GM12874 (cell line): ENCODE data around the gene ANKRD33.

Experiments
- TF ChIP-seq, protein P1 (sequence below): IDR thresholded peaks from 2 replicates; pipeline ENCODE4 v1.5.1; 2011; ENCODE audit warnings: low read depth, mild to moderate bottlenecking, control low read depth, low read length, moderate library complexity; ENCODE audit not compliant: insufficient read depth

The ANKRD33 gene

DNA sequence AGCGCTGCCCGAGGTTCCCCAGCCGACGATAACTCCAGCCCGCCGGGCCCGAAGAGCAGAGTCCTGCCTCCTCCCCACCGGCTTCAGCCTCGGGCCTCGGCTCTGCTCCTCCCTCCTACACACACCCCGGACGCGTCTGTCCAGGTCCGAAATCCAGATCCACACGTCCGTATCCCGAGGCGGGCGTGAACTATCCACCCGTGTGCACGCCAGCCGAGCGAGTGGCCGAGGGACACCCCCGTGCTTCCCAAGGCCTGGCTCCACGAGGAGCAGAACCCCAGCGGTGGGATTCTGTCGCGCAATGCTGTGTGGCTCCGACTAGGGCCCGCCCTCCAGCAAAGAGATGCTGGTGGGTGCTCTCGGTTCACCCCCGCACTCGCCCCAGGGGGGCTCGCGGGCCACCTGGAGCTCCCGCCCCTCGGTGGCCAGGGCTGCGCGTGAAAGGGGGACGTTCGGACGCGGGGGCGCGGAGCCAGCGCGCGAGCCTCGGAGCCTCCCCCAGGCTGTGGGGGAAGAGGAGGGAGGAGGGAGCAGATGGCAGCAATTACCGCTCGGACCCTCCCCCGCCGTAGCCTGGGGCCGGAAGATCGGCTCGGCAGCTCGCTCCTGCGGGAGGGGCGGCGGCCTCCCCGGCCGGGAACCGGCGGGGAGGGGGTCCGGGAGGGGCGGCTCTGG lies 18.9 kb upstream of the ANKRD33 start:
- TF ChIP-seq, protein P1, sequence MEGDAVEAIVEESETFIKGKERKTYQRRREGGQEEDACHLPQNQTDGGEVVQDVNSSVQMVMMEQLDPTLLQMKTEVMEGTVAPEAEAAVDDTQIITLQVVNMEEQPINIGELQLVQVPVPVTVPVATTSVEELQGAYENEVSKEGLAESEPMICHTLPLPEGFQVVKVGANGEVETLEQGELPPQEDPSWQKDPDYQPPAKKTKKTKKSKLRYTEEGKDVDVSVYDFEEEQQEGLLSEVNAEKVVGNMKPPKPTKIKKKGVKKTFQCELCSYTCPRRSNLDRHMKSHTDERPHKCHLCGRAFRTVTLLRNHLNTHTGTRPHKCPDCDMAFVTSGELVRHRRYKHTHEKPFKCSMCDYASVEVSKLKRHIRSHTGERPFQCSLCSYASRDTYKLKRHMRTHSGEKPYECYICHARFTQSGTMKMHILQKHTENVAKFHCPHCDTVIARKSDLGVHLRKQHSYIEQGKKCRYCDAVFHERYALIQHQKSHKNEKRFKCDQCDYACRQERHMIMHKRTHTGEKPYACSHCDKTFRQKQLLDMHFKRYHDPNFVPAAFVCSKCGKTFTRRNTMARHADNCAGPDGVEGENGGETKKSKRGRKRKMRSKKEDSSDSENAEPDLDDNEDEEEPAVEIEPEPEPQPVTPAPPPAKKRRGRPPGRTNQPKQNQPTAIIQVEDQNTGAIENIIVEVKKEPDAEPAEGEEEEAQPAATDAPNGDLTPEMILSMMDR: no peak

DNA sequence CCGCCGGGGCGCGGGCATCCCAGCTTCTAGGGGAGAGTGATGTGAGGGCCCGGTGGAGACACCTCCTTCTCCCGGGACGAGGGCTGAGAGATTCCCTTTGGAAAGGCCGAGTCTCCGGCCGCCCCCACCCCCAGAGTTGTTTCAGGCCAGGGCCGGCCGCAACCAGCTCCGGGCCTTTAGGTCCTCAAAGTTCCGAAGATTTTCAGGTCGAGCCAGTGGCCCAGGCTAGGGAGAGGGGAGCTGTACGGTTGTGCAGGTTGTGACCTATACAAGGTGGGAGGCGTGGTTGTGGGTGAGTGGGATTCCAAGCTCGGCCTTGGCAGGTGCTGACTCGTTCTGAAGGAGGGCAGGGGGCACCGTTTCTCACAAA lies 18.4 kb upstream of the ANKRD33 start:
- TF ChIP-seq, protein P1: no peak

DNA sequence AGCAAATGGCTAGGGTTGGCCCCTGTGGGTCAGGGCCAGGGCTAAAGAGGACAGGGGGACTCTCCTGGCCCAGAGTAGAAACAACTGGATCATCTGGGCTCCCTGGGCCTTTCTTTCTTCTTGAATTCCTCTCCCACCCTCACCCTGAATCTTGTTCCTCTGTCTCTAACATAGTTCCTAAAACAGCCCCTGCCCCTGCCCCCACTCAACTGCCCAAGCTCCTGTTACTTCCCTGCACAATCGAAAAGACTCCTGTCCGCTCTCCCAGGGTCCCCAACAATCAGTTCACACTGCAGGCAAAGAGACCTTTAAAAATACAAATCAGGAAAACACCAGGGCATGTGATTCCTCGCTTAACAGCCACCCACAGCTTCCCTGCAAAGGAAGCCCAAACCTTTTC lies 18.0 kb upstream of the ANKRD33 start:
- TF ChIP-seq, protein P1: no peak

DNA sequence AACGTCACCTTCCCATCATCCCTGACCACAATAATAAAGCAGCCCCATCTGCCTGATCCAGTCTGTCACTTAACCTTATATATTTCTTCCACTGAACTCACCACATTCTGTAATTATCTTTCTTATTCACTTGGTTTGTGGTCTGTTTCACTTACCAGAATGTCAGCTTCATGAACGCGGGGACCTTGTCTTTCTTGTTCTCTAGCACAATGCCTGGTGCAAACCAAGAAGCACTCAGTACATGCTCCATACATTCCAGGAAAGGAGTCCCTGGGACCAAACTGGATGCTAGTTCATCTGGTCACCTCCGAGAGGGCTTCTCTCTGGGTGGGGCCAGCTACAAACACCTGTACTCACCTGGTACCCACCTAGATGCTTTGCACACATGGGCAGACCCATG lies 17.4 kb upstream of the ANKRD33 start:
- TF ChIP-seq, protein P1: no peak

DNA sequence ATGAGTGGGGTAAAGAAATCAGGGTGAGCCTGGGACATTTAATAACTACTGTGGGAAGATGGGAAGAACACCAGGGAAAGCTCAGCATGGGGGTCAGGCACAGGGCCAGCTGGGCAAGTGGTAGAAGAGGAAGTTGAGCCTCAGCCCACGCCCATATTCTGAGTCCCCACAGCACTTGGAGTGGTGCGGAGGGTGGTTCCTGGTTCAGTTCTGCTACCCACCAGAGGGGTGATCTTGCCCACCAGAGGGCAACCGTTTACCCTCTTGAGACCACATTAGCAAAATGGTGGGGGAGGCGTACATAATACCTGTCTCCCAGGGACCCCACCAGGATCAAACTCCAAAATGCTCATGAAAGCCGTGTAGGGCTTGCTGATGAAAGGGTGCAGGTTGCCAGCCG lies 16.8 kb upstream of the ANKRD33 start:
- TF ChIP-seq, protein P1: no peak

DNA sequence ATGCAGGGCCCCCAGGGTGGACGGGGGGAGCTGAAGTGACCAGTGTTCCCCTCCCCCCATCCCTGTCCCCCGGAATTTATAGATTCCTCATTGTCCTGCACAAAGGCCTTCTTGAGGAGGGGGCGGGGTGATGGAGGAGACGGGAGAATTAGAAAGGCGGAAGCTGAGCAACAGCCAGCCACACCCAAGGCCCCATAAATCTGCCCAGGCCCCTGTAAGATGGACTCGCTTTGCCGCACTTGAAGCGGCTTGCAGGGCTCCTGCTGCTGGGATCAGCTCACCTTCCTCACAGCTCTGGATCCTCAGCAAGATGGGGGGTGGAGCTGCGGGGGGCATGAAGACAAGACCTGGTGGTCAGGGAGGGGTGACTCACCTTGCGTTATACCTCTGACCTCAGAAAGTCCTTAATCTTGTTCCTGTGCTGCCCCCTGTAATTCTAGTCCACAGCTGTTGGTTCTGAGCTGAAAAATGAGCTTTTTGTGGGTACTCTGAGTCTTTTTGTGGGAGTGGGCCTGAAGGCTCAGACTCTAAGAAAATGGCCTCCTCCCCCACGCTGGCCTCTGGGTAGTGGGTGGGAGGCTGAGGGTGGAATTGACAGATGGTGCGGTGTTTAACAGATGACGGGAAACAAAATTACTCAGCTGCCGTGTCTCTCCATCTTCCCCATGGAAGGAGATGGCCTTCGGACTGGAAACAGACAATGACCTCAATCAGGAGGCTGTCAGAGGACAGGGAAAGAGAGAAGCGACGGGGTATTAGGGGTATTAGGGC lies 15.8 kb upstream of the ANKRD33 start:
- TF ChIP-seq, protein P1: no peak

DNA sequence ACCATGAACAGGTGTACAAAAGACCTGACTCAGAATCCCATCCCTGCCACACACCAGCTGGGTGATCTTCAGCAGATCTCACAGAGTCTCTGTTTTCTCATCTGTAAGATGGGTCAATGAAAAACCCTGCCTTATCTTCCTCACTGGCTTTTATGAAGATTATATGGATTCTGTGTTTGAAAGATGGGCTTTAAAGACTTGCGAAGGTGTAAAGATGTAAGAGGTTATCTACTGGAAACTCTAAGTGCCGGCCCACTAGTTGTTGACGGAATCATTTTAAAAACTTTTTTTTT lies 15.3 kb upstream of the ANKRD33 start:
- TF ChIP-seq, protein P1: no peak
